ENCODE results near the gene STXBP6. TPM values are rescaled to one million over a fixed set of nuclear protein-coding genes. Genes with fewer than 3 reads are reported as not detected.

Gene STXBP6
- total and polyA plus RNA-seq, 2 donors (not counting 3 experiments of a cell fraction or from before 2014, with no cell fraction given): 0.06 TPM; not detected in 1

DNA sequence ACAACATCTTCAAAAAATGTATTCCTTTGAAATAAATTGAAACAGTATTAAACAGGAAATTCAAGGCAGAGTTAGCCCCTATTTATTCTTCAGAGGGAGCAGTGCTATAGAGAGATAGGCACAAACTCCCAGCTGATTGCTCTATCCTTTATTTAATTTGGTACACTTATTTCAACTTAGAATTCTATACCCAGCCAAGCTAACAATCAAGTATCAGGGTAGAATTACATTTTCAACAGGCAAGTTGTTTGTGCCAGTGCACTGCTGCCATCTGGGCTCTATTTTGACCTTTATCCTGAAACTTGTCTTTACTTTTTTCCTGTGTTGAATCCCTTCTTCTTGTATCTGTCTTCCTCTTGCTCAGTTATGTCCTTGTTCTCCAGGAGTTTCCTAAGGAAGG, 159.2 kb downstream of the STXBP6 start:
- CTCF ChIA-PET: interaction anchor here (1.0 kb wide), 1 partner anchor 12 kb away, joined by 3 read pairs; no protein-coding TSS in a partner anchor
- dilution Hi-C loops (cut with MboI; ENCODE audit: extremely low pct_ligation_motif_present, low sequenced_read_pairs): no loop called here

More for the DNA sequence above, 159.2 kb downstream of the STXBP6 start:
- no peak for FAIRE-seq
- intact Hi-C loops (cut with micrococcal nuclease): no loop called here
- no peak overlapping the region for H3K9ac ChIP-seq (replicated peaks; ENCODE audit: extremely low read depth, insufficient read depth, low read length)
- no peaks in the 10 kb centered on the region for H3K27me3 ChIP-seq (ENCODE audit: control insufficient read depth in 2 of 2, insufficient read depth in 2 of 2, low read length in 2 of 2)
- no peaks in the 10 kb centered on the region for H3K4me1 ChIP-seq (ENCODE audit: control insufficient read depth, extremely low read depth, insufficient read depth, low read length)
- no peak for DNase-seq (ENCODE audit: low read depth, low spot score)
- H4K20me1 ChIP-seq (replicated peaks; ENCODE audit: control insufficient read depth, extremely low read depth, insufficient read depth, low read length): no peaks in the 10 kb centered on the region
- H3K36me3 ChIP-seq (ENCODE audit: control insufficient read depth in 2 of 2, extremely low read depth in 1 of 2, insufficient read depth in 2 of 2, low read length in 2 of 2): no peaks in the 10 kb centered on the region
- no peak overlapping the region for H3K4me3 ChIP-seq (replicated peaks in 1 of 3; ENCODE audit: insufficient read depth in 1 of 3, low read depth in 1 of 3, low read length in 3 of 3)
- H3K9me1 ChIP-seq (replicated peaks; ENCODE audit: control insufficient read depth, extremely low read depth, insufficient read depth, low read length): no peaks in the 10 kb centered on the region
- POLR2A ChIA-PET: no interaction called here
- TF ChIP-seq, protein P1, sequence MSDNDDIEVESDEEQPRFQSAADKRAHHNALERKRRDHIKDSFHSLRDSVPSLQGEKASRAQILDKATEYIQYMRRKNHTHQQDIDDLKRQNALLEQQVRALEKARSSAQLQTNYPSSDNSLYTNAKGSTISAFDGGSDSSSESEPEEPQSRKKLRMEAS (IDR thresholded peaks at IDR 0.05; ENCODE audit: insufficient read depth, insufficient read length): no peak
- TF ChIP-seq POLR2A (IDR thresholded peaks at IDR 0.05; ENCODE audit: low read depth, low read length) (no peak), EZH2 (IDR thresholded peaks at IDR 0.05; ENCODE audit: borderline replicate concordance, low read depth, low read length, severe bottlenecking) (no peak), MYC (IDR thresholded peaks at IDR 0.05; ENCODE audit: low read depth, low read length) (no peak), JUN (IDR thresholded peaks at IDR 0.05; ENCODE audit: borderline replicate concordance, insufficient read depth, insufficient read length, low read depth) (no peak), FOS (IDR thresholded peaks at IDR 0.05; ENCODE audit: borderline replicate concordance, insufficient read depth, low read length) (no peak), POLR2AphosphoS5 (IDR thresholded peaks at IDR 0.05; ENCODE audit: insufficient read depth, low read depth, low read length) (no peak), GATA2 (IDR thresholded peaks at IDR 0.05; ENCODE audit: insufficient read depth, insufficient read length, low read depth, low read length) (no peak)
- TF ChIP-seq, protein P2, sequence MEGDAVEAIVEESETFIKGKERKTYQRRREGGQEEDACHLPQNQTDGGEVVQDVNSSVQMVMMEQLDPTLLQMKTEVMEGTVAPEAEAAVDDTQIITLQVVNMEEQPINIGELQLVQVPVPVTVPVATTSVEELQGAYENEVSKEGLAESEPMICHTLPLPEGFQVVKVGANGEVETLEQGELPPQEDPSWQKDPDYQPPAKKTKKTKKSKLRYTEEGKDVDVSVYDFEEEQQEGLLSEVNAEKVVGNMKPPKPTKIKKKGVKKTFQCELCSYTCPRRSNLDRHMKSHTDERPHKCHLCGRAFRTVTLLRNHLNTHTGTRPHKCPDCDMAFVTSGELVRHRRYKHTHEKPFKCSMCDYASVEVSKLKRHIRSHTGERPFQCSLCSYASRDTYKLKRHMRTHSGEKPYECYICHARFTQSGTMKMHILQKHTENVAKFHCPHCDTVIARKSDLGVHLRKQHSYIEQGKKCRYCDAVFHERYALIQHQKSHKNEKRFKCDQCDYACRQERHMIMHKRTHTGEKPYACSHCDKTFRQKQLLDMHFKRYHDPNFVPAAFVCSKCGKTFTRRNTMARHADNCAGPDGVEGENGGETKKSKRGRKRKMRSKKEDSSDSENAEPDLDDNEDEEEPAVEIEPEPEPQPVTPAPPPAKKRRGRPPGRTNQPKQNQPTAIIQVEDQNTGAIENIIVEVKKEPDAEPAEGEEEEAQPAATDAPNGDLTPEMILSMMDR (IDR thresholded peaks at IDR 0.05; ENCODE audit: extremely low read depth in 1 of 2, insufficient read depth in 1 of 2, low read depth in 1 of 2, low read length in 2 of 2): no peak
- no peak overlapping the region for H2AFZ ChIP-seq (ENCODE audit: low read depth, low read length)
- H3K9me3 ChIP-seq (replicated peaks; ENCODE audit: control insufficient read depth, insufficient read depth, low read length): no peaks in the 10 kb centered on the region
- no peak overlapping the region for H3K27ac ChIP-seq (ENCODE audit: insufficient read depth, low read depth, low read length)
- no peaks in the 10 kb centered on the region for H3K79me2 ChIP-seq (ENCODE audit: control insufficient read depth, insufficient read depth, low read length)
- BruUV-seq (replicated peaks): no TSS peak
- H3K4me2 ChIP-seq (ENCODE audit: insufficient read depth, low read length): no peak overlapping the region

Data from endothelial cell of umbilical vein (primary cell).